Measurements from ENCODE around the gene GGN.
"Not testable (repeated sequence)": the region's sequence is repeated elsewhere in the genome, so short reads cannot be mapped to it uniquely, and the experiment has no call there.

DNA sequence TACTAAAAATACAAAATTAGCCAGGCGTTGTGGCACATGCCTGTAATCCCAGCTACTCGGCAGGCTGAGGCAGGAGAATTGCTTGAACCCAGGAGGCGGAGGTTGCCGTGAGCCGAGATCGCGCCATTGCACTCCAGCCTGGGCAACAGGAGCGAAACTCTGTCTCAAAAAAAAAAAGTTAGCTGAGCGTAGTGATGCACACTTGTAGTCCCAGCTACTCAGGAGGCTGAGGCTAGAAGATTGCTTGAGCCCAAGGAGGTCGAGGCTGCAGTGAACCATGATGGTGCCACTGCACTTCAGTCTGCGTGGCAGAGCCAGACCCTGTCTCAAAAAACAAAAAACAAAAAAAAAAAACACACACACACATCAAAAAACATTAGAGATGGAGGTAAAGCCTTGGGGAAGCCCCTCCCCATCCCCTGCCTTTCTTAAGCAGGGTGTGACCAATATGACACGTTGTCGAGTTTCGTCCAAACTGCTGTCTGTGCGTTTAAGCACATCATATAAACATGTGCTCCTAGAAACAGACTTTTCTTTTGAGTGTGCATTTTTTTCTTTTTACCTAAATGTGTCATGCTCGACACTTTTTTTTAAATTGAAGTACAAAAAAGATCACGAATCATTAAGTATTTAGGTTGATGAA is 39.3 kb upstream of the GGN start:
- TF ChIP-seq POLR2A (IDR thresholded peaks at IDR 0.05; ENCODE audit: low read length); GATA1 (IDR thresholded peaks at IDR 0.05; ENCODE audit: low read depth, low read length): not testable (repeated sequence)

Data from erythroblast (primary cell).